Lower leg skin (tissue), 4 donors: ENCODE measurements around the gene SELENOI. TPM values are rescaled to one million over a fixed set of nuclear protein-coding genes. Genes with fewer than 3 reads are reported as not detected.

ENCODE experiments used
- total RNA-seq, 4 donors: library from RNA; depleted of rRNA; stranded (reverse); fragments of >200 nt; gene quantifications; one replicate each; pipeline ENCODE4 v1.1.0, GENCODE V29; 2016

SELENOI gene
- total RNA-seq, 4 donors from 2014 or later = 24.7 to 34.3 (median 29.2) TPM

Other genes starting within 250 kb of the SELENOI start
- gene GAREM2, start 173.1 kb upstream of the SELENOI start, total RNA-seq = under 1 TPM; 0.04 to 0.95 (median 0.45) TPM
- 100 to 1,000 TPM; 125 to 170 (median 131) TPM for gene HADHA, start 101.5 kb upstream of the SELENOI start, total RNA-seq
- gene HADHB, start 101.2 kb upstream of the SELENOI start, total RNA-seq = 100 to 1,000 TPM; 101 to 139 (median 111) TPM
- gene ADGRF3, start 646 bp downstream of the SELENOI start, total RNA-seq = under 1 TPM in 3 of 4 donors, not detected in 1; 0.05 to 0.25 (median 0.06) TPM
- gene DRC1, start 55.8 kb downstream of the SELENOI start, total RNA-seq = not detected
- gene OTOF, start 132.0 kb downstream of the SELENOI start, total RNA-seq = under 1 TPM in 2 of 4 donors, not detected in 2; 0.49 to 0.89 TPM